Esophagus squamous epithelium (tissue), 4 donors: ENCODE results near the gene DUSP15.

Experiments used
- POLR2A ChIP-seq, 4 donors: fragments of 450-650 bp; IDR thresholded peaks; one replicate each; pipeline ENCODE4 v1.6.1; 2017; ENCODE audit warnings: antibody characterized with exemption in 4 of 4, mild to moderate bottlenecking in 4 of 4, moderate library complexity in 3 of 4
- TF ChIP-seq, protein P1 (sequence below), 6 experiments: fragments of 450-650 bp in 4 of 6; fragments of 200-600 bp in 2 of 6; sonication (generic) in 2 of 6; IDR thresholded peaks; one replicate each; pipeline ENCODE4 v1.5.1; 2016 to 2019; ENCODE audit warnings: antibody characterized with exemption in 6 of 6, mild to moderate bottlenecking in 4 of 6, moderate library complexity in 4 of 6

DNA sequence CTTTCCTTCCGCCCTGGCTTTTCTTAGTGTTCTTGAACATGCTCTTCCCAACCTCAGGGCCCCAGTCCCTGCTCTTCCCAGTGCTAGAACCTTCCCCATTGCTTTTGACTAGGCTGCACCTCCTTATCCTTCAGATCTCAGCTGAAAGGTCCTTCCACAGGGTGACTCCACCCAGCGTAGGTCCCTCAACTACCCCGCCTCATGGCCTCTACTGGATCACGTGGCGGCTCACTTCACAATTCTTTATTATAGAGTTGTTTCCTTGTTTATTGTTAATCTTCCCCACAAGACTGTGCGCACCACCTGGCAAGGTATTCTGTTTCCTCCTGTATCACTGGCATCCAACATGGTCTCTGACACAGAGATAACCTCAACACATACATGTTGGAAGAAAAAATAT is 31.3 kb upstream of the DUSP15 start:
- no peak for TF ChIP-seq POLR2A (IDR thresholded peaks at IDR 0.05)
- TF ChIP-seq, protein P1, sequence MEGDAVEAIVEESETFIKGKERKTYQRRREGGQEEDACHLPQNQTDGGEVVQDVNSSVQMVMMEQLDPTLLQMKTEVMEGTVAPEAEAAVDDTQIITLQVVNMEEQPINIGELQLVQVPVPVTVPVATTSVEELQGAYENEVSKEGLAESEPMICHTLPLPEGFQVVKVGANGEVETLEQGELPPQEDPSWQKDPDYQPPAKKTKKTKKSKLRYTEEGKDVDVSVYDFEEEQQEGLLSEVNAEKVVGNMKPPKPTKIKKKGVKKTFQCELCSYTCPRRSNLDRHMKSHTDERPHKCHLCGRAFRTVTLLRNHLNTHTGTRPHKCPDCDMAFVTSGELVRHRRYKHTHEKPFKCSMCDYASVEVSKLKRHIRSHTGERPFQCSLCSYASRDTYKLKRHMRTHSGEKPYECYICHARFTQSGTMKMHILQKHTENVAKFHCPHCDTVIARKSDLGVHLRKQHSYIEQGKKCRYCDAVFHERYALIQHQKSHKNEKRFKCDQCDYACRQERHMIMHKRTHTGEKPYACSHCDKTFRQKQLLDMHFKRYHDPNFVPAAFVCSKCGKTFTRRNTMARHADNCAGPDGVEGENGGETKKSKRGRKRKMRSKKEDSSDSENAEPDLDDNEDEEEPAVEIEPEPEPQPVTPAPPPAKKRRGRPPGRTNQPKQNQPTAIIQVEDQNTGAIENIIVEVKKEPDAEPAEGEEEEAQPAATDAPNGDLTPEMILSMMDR (IDR thresholded peaks at IDR 0.05) = no peak
